ENCODE results near the gene CMAS.

DNA sequence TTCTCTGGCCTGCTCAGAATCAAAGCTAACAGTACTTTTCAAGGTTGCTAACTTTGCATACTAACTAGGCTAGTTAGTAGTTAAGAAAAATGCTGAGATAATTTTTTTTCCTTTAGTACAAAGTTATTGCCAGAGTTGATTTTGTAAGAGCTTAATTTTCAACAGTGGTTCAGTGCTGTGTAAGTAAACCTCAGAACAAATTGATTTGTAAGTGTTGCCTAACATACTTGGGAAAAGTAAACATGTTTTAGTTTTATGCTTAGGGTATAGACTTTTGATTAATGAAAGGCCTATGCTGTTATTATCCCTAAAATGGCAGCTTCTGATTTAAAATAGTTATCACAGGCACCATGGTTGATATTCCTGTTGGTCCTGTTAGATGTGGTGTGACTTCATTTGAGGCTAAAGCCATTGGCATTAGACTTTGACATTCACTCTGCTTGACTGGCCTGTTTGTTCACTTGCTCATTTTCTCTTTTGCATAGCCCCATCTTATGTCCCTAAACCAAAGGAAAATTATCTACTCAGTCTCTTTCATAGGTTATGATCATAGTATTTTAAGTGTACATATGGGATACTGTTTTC lies 5.2 kb downstream of the CMAS start:
- TF ChIP-seq EZH2 (IDR thresholded peaks at IDR 0.05), result no peak
- TF ChIP-seq POLR2AphosphoS5 (IDR thresholded peaks at IDR 0.05; ENCODE audit: borderline replicate concordance, low read depth, low read length), result no peak
